Measurements from ENCODE around the gene SPAG9. TPM values are rescaled to one million over a fixed set of nuclear protein-coding genes. Genes with fewer than 3 reads are reported as not detected.

Gene SPAG9
- polyA plus RNA-seq, 12 donors, result 59.7 to 126 (median 80.5) TPM

- no peak for DNase-seq
These were observed 114.9 kb downstream of the SPAG9 start for GRCh38 chr17:51005768-51006167.

- DNase-seq, result no peak
These were observed 116.4 kb downstream of the SPAG9 start for GRCh38 chr17:51004249-51004648.

GRCh38 chr17:51000835-51001638, 119.6 kb downstream of the SPAG9 start:
- peak; percentile 73 for DNase-seq

- DNase-seq, result no peak
These were observed 125.0 kb downstream of the SPAG9 start for GRCh38 chr17:50995668-50996067.

GRCh38 chr17:50993544-50993943, 127.1 kb downstream of the SPAG9 start:
- DNase-seq, result no peak

- DNase-seq, result no peak
These were observed 131.5 kb downstream of the SPAG9 start for GRCh38 chr17:50989149-50989548.

GRCh38 chr17:50988427-50988826, 132.2 kb downstream of the SPAG9 start:
- DNase-seq, result no peak

- DNase-seq, result no peak
These were observed 133.5 kb downstream of the SPAG9 start for GRCh38 chr17:50986989-50987660.

GRCh38 chr17:50981279-50981678, 139.4 kb downstream of the SPAG9 start:
- no peak for DNase-seq

- no peak for DNase-seq
These were observed 141.1 kb downstream of the SPAG9 start for GRCh38 chr17:50979524-50979927.

- DNase-seq, result no peak
These were observed 143.0 kb downstream of the SPAG9 start for GRCh38 chr17:50977487-50978159.

GRCh38 chr17:50976951-50977472, 143.7 kb downstream of the SPAG9 start:
- DNase-seq, result no peak

- DNase-seq, result no peak
These were observed 146.8 kb downstream of the SPAG9 start for GRCh38 chr17:50973557-50974494.

- no peak for DNase-seq
These were observed 148.1 kb downstream of the SPAG9 start for GRCh38 chr17:50972577-50972976.

GRCh38 chr17:50967795-50968194, 152.9 kb downstream of the SPAG9 start:
- peak; percentile 67 for DNase-seq

- no peak for DNase-seq
These were observed 154.5 kb downstream of the SPAG9 start for GRCh38 chr17:50966163-50966666.

GRCh38 chr17:50963139-50963538, 157.5 kb downstream of the SPAG9 start:
- no peak for DNase-seq

GRCh38 chr17:50961282-50962220, 159.1 kb downstream of the SPAG9 start:
- DNase-seq, result no peak

GRCh38 chr17:50959341-50959740, 161.3 kb downstream of the SPAG9 start:
- DNase-seq, result no peak
